ENCODE results near the gene PIK3CA. TPM values are rescaled to one million over a fixed set of nuclear protein-coding genes. Genes with fewer than 3 reads are reported as not detected.

Gene PIK3CA
- total and polyA plus RNA-seq, 7 donors, result 3.0 to 44.6 (median 21.6) TPM

GRCh38 chr3:179265092-179265491, 116.9 kb downstream of the PIK3CA start:
- Histone ChIP-seq H3K4me3 (no peak overlapping the region), H3K27me3 (no peaks in the 10 kb centered on the region), H3K9me3 (no peaks in the 10 kb centered on the region), H3K4me1 (peaks cover 0 to 4% (median 2%) of the 10 kb centered on the region in 4 donors), H3K27ac (no peak overlapping the region), H3K36me3 (no peaks in the 10 kb centered on the region)
- TF ChIP-seq CTCF (IDR thresholded peaks at IDR 0.05) (no peak), POLR2A (IDR thresholded peaks at IDR 0.05) (no peak), EP300 (IDR thresholded peaks at IDR 0.05) (no peak), POLR2AphosphoS5 (IDR thresholded peaks at IDR 0.05) (no peak)
- DNase-seq, result no peak
- WGBS, 2 donors, result 36 to 87% methylated on average over 1 of the region's 1 CpG
- intact Hi-C loops (cut with DNase I), result no loop called here

GRCh38 chr3:179265875-179266274, 117.7 kb downstream of the PIK3CA start:
- TF ChIP-seq POLR2A (IDR thresholded peaks at IDR 0.05) (no peak), POLR2AphosphoS5 (IDR thresholded peaks at IDR 0.05) (no peak), EP300 (IDR thresholded peaks at IDR 0.05) (no peak), CTCF (IDR thresholded peaks at IDR 0.05) (no peak)
- Histone ChIP-seq H3K9me3 (no peaks in the 10 kb centered on the region), H3K4me3 (no peak overlapping the region), H3K27ac (no peak overlapping the region), H3K27me3 (no peaks in the 10 kb centered on the region), H3K4me1 (peaks cover 0 to 4% (median 2%) of the 10 kb centered on the region in 4 donors), H3K36me3 (no peaks in the 10 kb centered on the region)
- DNase-seq, result no peak
- intact Hi-C loops (cut with DNase I), result no loop called here
- WGBS, 2 donors, result 60 to 83% methylated on average over 4 of the region's 4 CpGs

GRCh38 chr3:179266701-179267211, 118.6 kb downstream of the PIK3CA start:
- H3K36me3 ChIP-seq, result no peaks in the 10 kb centered on the region
- intact Hi-C loops (cut with DNase I), result no loop called here
- no peak overlapping the region for H3K27ac ChIP-seq
- H3K4me1 ChIP-seq, result peaks cover 0 to 2% (median under 1%) of the 10 kb centered on the region in 4 donors
- H3K9me3 ChIP-seq, result no peaks in the 10 kb centered on the region
- no peak overlapping the region for H3K4me3 ChIP-seq
- 71 to 88% methylated on average over 21 of the region's 21 CpGs for WGBS, 2 donors
- H3K27me3 ChIP-seq, result no peaks in the 10 kb centered on the region
- no peak for TF ChIP-seq POLR2A (IDR thresholded peaks at IDR 0.05)
- no peak for TF ChIP-seq CTCF (IDR thresholded peaks at IDR 0.05)
- TF ChIP-seq POLR2AphosphoS5 (IDR thresholded peaks at IDR 0.05), result no peak
- no peak for TF ChIP-seq EP300 (IDR thresholded peaks at IDR 0.05)
- no peak for DNase-seq

- DNase-seq, result no peak
- 43 to 45% methylated on average over 4 of the region's 4 CpGs for WGBS, 2 donors
- Histone ChIP-seq H3K36me3 (no peaks in the 10 kb centered on the region), H3K27ac (peak overlapping the region in 1 of 4 donors; percentile 14), H3K4me3 (no peak overlapping the region), H3K9me3 (no peaks in the 10 kb centered on the region), H3K4me1 (no peaks in the 10 kb centered on the region), H3K27me3 (no peaks in the 10 kb centered on the region)
- intact Hi-C loops (cut with DNase I), result no loop called here
- TF ChIP-seq POLR2A (IDR thresholded peaks at IDR 0.05) (no peak), POLR2AphosphoS5 (IDR thresholded peaks at IDR 0.05) (no peak), CTCF (IDR thresholded peaks at IDR 0.05) (no peak), EP300 (IDR thresholded peaks at IDR 0.05) (no peak)
These were observed 120.4 kb downstream of the PIK3CA start for GRCh38 chr3:179268400-179269051.
